CD4-positive, alpha-beta T cell (primary cell): ENCODE measurements around the gene CCR9. TPM values are rescaled to one million over a fixed set of nuclear protein-coding genes. Genes with fewer than 3 reads are reported as not detected.

Experiments used
- ATAC-seq: fragments of 200-7000 bp; cut with Tn5 transposase; one replicate; pipeline ENCODE4 v1.10.0; 2022; ENCODE audit warnings: mild to moderate bottlenecking; ENCODE audit not compliant: poor library complexity
- CTCF ChIA-PET: fragments of 350-600 bp; sonication (Branson Sonifier 250); formaldehyde crosslinking; loops from one replicate; lab custom pipeline; 2021; ENCODE audit warnings: antibody characterized with exemption, inconsistent platforms; lab: Charles Lee
- POLR2A ChIA-PET: fragments of 350-600 bp; sonication (Branson Sonifier 250); formaldehyde crosslinking; loops from one replicate; lab custom pipeline; 2021; ENCODE audit warnings: antibody characterized with exemption, inconsistent platforms; lab: Charles Lee
- DNase-seq, 14 experiments: peaks; one replicate each; pipeline ENCODE4 v3.0.0-alpha.2; 2013 to 2020; ENCODE audit warnings: mixed read lengths in 2 of 14
- H3K27ac ChIP-seq, 2 donors: one replicate each; pipeline versions ENCODE4 v1.5.1 to v1.7.0; 2013; ENCODE audit warnings: low read length in 2 of 2, low read depth in 1 of 2, mild to moderate bottlenecking in 1 of 2
- H3K27me3 ChIP-seq, 2 experiments: 1 replicate in 1 of 2; 2 replicates in 1 of 2; pipeline versions ENCODE4 v1.6.1 to v1.7.0; 2013; ENCODE audit warnings: low read length in 2 of 2, control low read depth in 1 of 2, mild to moderate bottlenecking in 1 of 2, moderate library complexity in 1 of 2; ENCODE audit not compliant: insufficient read depth in 2 of 2, control insufficient read depth in 1 of 2
- H3K36me3 ChIP-seq: one replicate; pipeline ENCODE4 v1.6.1; 2013; ENCODE audit warnings: low read length, control low read depth; ENCODE audit not compliant: insufficient read depth
- H3K4me1 ChIP-seq: one replicate; pipeline ENCODE4 v1.6.1; 2013; ENCODE audit warnings: low read length, control low read depth; ENCODE audit not compliant: insufficient read depth
- H3K4me3 ChIP-seq: one replicate; pipeline ENCODE4 v1.5.1; 2013; ENCODE audit warnings: mild to moderate bottlenecking, low read length, moderate library complexity
- H3K9me3 ChIP-seq, 2 experiments: 1 replicate in 1 of 2; 2 replicates in 1 of 2; pipeline versions ENCODE4 v1.6.1 to v1.7.0; 2013; ENCODE audit warnings: low read length in 2 of 2, mild to moderate bottlenecking in 2 of 2, control low read depth in 1 of 2, moderate library complexity in 1 of 2; ENCODE audit not compliant: control insufficient read depth in 1 of 2, insufficient read depth in 1 of 2
- H3K27ac Mint-ChIP-seq: one replicate; pipeline ENCODE4 v1.8.0; 2020; ENCODE audit warnings: mixed read lengths
- H3K27me3 Mint-ChIP-seq: one replicate; pipeline ENCODE4 v1.8.0; 2021; ENCODE audit warnings: mixed read lengths
- H3K36me3 Mint-ChIP-seq: one replicate; pipeline ENCODE4 v1.8.0; 2021; ENCODE audit warnings: low read depth, mixed read lengths
- H3K4me1 Mint-ChIP-seq: one replicate; pipeline ENCODE4 v1.8.0; 2021; ENCODE audit warnings: low read depth, mixed read lengths
- H3K4me3 Mint-ChIP-seq: one replicate; pipeline ENCODE4 v1.8.0; 2020; ENCODE audit warnings: mild to moderate bottlenecking, mixed read lengths
- H3K9me3 Mint-ChIP-seq: one replicate; pipeline ENCODE4 v1.8.0; 2020; ENCODE audit warnings: mixed read lengths
- CTCF ChIP-seq: fragments of 200-600 bp; IDR thresholded peaks from one replicate; pipeline ENCODE4 v1.8.0; 2022; ENCODE audit warnings: antibody characterized with exemption, mild to moderate bottlenecking
- intact Hi-C, 2 experiments: fragments of 100-400 bp; cut with DNase I in 1 of 2; cut with micrococcal nuclease in 1 of 2; formaldehyde crosslinking; loops; one replicate each; pipeline versions ENCODE4 v1.15.1 to v1.9.0; 2023 to 2025; cut with DNase I, micrococcal nuclease
- total RNA-seq, 174 experiments: library from RNA in 2 of 174; stranded (reverse) in 2 of 174; gene quantifications; one replicate each; pipeline ENCODE4 v1.2.3 and lab custom pipeline; 2021 to 2026

The CCR9 gene
- total RNA-seq, 2 experiments from 2014 or later: 6.5 to 7.4 TPM

- no peak overlapping the region for H3K4me3 ChIP-seq
- Mint-ChIP-seq H3K27me3 (no peaks in the 10 kb centered on the region), H3K27ac (no peak overlapping the region), H3K4me1 (peaks cover 5% of the 10 kb centered on the region), H3K4me3 (no peak overlapping the region), H3K36me3 (peaks cover 100% of the 10 kb centered on the region), H3K9me3 (no peaks in the 10 kb centered on the region)
- TF ChIP-seq CTCF: no peak
- no peak overlapping the region for H3K27ac ChIP-seq
- ATAC-seq (no peak), DNase-seq (no peak)
- ChIA-PET CTCF (interaction anchor here (0.6 to 2.6 kb wide), 3 partner anchors 144 to 148 kb away, joined by 3 to 14 read pairs (median 6); no protein-coding TSS in a partner anchor), POLR2A (interaction anchor here (0.7 to 1.1 kb wide), 2 partner anchors 152 to 238 kb away, joined by 3 read pairs; no protein-coding TSS in a partner anchor)
- no peaks in the 10 kb centered on the region for H3K9me3 ChIP-seq
- no peaks in the 10 kb centered on the region for H3K27me3 ChIP-seq
- peaks cover 7% of the 10 kb centered on the region for H3K4me1 ChIP-seq
- intact Hi-C loops: no loop called here
- H3K36me3 ChIP-seq: peaks cover 97% of the 10 kb centered on the region
Measured at GRCh38 chr3:45931496-45931895, 45.2 kb downstream of the CCR9 start.

GRCh38 chr3:45932112-45932511 lies 45.8 kb downstream of the CCR9 start:
- DNase-seq (peak in 2 of 14 experiments; percentile 25 to 43), ATAC-seq (no peak)
- Mint-ChIP-seq H3K4me1 (peaks cover 5% of the 10 kb centered on the region), H3K27ac (no peak overlapping the region), H3K36me3 (peaks cover 100% of the 10 kb centered on the region), H3K4me3 (no peak overlapping the region), H3K27me3 (no peaks in the 10 kb centered on the region), H3K9me3 (no peaks in the 10 kb centered on the region)
- H3K27ac ChIP-seq: no peak overlapping the region
- no peak for TF ChIP-seq CTCF
- intact Hi-C loops: no loop called here
- H3K4me1 ChIP-seq: peaks cover 7% of the 10 kb centered on the region
- H3K4me3 ChIP-seq: no peak overlapping the region
- H3K36me3 ChIP-seq: peaks cover 100% of the 10 kb centered on the region
- POLR2A ChIA-PET: interaction anchor here (1.1 kb wide), 1 partner anchor 238 kb away, joined by 3 read pairs; no protein-coding TSS in a partner anchor
- CTCF ChIA-PET: interaction anchor here (0.6 to 1.5 kb wide), 2 partner anchors 144 to 147 kb away, joined by 3 to 6 read pairs; no protein-coding TSS in a partner anchor
- no peaks in the 10 kb centered on the region for H3K27me3 ChIP-seq
- no peaks in the 10 kb centered on the region for H3K9me3 ChIP-seq

GRCh38 chr3:45933591-45933990 lies 47.2 kb downstream of the CCR9 start:
- no peak for DNase-seq
- ChIA-PET CTCF (no interaction called here), POLR2A (no interaction called here)
- Mint-ChIP-seq H3K27ac (no peak overlapping the region), H3K27me3 (no peaks in the 10 kb centered on the region), H3K9me3 (no peaks in the 10 kb centered on the region), H3K4me1 (peaks cover 6% of the 10 kb centered on the region), H3K36me3 (peaks cover 100% of the 10 kb centered on the region), H3K4me3 (no peak overlapping the region)
- no peaks in the 10 kb centered on the region for H3K9me3 ChIP-seq
- H3K4me1 ChIP-seq: peaks cover 7% of the 10 kb centered on the region
- no peaks in the 10 kb centered on the region for H3K27me3 ChIP-seq
- peaks cover 97% of the 10 kb centered on the region for H3K36me3 ChIP-seq
- H3K27ac ChIP-seq: no peak overlapping the region
- intact Hi-C loops: no loop called here
- TF ChIP-seq CTCF: no peak
- no peak for ATAC-seq
- no peak overlapping the region for H3K4me3 ChIP-seq
